H9 (cell line): Measurements from ENCODE around the gene ARHGAP10. TPM values are rescaled to one million over a fixed set of nuclear protein-coding genes. Genes with fewer than 3 reads are reported as not detected.

Experiments
- DNase-seq: peaks from one replicate; pipeline ENCODE4 v3.0.0-alpha.2; 2017
- H2AFZ ChIP-seq: one replicate; pipeline ENCODE4 v1.6.1; 2013; ENCODE audit warnings: mild to moderate bottlenecking, low read length, control low read depth, moderate library complexity
- H2AK5ac ChIP-seq: 2 replicates; pipeline ENCODE4 v1.6.1; 2013; ENCODE audit warnings: low read length, control low read depth, mixed read lengths; ENCODE audit not compliant: insufficient read length
- H2BK120ac ChIP-seq: one replicate; pipeline ENCODE4 v1.6.1; 2013; ENCODE audit warnings: low read depth, mild to moderate bottlenecking, low read length, control low read depth, inconsistent platforms; ENCODE audit not compliant: poor library complexity, severe bottlenecking
- H2BK12ac ChIP-seq: 2 replicates; pipeline ENCODE4 v1.6.1; 2013; ENCODE audit warnings: low read length, control low read depth, mixed read lengths, low read depth; ENCODE audit not compliant: insufficient read length
- H2BK15ac ChIP-seq: 2 replicates; pipeline ENCODE4 v1.6.1; 2013; ENCODE audit warnings: low read depth, low read length, control low read depth
- H2BK20ac ChIP-seq: one replicate; pipeline ENCODE4 v1.6.1; 2013; ENCODE audit warnings: low read depth, mild to moderate bottlenecking, low read length, control low read depth, inconsistent platforms; ENCODE audit not compliant: poor library complexity, severe bottlenecking
- H2BK5ac ChIP-seq: 2 replicates; pipeline ENCODE4 v1.6.1; 2013; ENCODE audit warnings: low read length, control low read depth, mixed read lengths; ENCODE audit not compliant: insufficient read length
- H3K14ac ChIP-seq: 2 replicates; pipeline ENCODE4 v1.6.1; 2013; ENCODE audit warnings: low read length, control low read depth; ENCODE audit not compliant: insufficient read depth
- H3K18ac ChIP-seq: 2 replicates; pipeline ENCODE4 v1.6.1; 2013; ENCODE audit warnings: low read depth, mild to moderate bottlenecking, mixed read lengths, low read length, control low read depth; ENCODE audit not compliant: insufficient read length
- H3K23ac ChIP-seq: 2 replicates; pipeline ENCODE4 v1.6.1; 2013; ENCODE audit warnings: low read length, control low read depth, mixed read lengths, low read depth; ENCODE audit not compliant: insufficient read length
- H3K23me2 ChIP-seq: 2 replicates; pipeline ENCODE4 v1.6.1; 2013; ENCODE audit warnings: low read depth, mild to moderate bottlenecking, mixed read lengths, low read length, control low read depth; ENCODE audit not compliant: insufficient read length, poor library complexity, severe bottlenecking
- H3K27ac ChIP-seq: 2 replicates; pipeline ENCODE4 v1.5.1; 2013; ENCODE audit warnings: low read length, control low read depth, mixed read lengths, low read depth; ENCODE audit not compliant: insufficient read length
- H3K27me3 ChIP-seq: 2 replicates; pipeline ENCODE4 v1.6.1; 2013; ENCODE audit warnings: low read length, control low read depth, inconsistent platforms; ENCODE audit not compliant: insufficient read depth
- H3K4ac ChIP-seq: 2 replicates; pipeline ENCODE4 v1.6.1; 2013; ENCODE audit warnings: low read depth, mild to moderate bottlenecking, control low read depth, inconsistent platforms, low read length, moderate library complexity
- H3K4me1 ChIP-seq: 2 replicates; pipeline ENCODE4 v1.6.1; 2013; ENCODE audit warnings: low read length, control low read depth, inconsistent platforms; ENCODE audit not compliant: insufficient read depth
- H3K4me2 ChIP-seq: 2 replicates; pipeline ENCODE4 v1.6.1; 2013; ENCODE audit warnings: low read length, control low read depth, mixed read lengths; ENCODE audit not compliant: insufficient read length, insufficient read depth
- H3K56ac ChIP-seq: 2 replicates; pipeline ENCODE4 v1.6.1; 2013; ENCODE audit warnings: low read depth, mild to moderate bottlenecking, mixed read lengths, low read length, control low read depth; ENCODE audit not compliant: insufficient read length
- H3K79me1 ChIP-seq: 2 replicates; pipeline ENCODE4 v1.6.1; 2013; ENCODE audit warnings: low read depth, mild to moderate bottlenecking, moderate library complexity, low read length, control low read depth, inconsistent platforms; ENCODE audit not compliant: insufficient read depth, poor library complexity, severe bottlenecking
- H3K79me2 ChIP-seq: 2 replicates; pipeline ENCODE4 v1.6.1; 2013; ENCODE audit warnings: low read length, control low read depth, inconsistent platforms; ENCODE audit not compliant: insufficient read depth
- H3K9ac ChIP-seq: 2 replicates; pipeline ENCODE4 v1.6.1; 2013; ENCODE audit warnings: low read length, control low read depth, mixed read lengths; ENCODE audit not compliant: insufficient read length; ENCODE audit errors: extremely low read depth
- H3K9me3 ChIP-seq: one replicate; pipeline ENCODE4 v1.6.1; 2013; ENCODE audit warnings: low read depth, low read length, inconsistent platforms; ENCODE audit not compliant: control insufficient read depth
- H3T11ph ChIP-seq: one replicate; pipeline ENCODE4 v1.6.1; 2013; ENCODE audit warnings: mild to moderate bottlenecking, low read length, control low read depth, inconsistent platforms
- H4K20me1 ChIP-seq: one replicate; pipeline ENCODE4 v1.6.1; 2013; ENCODE audit not compliant: control insufficient read depth, insufficient read length, insufficient read depth
- H4K5ac ChIP-seq: 2 replicates; pipeline ENCODE4 v1.6.1; 2013; ENCODE audit warnings: low read depth, mild to moderate bottlenecking, mixed read lengths, low read length, control low read depth; ENCODE audit not compliant: insufficient read length
- H4K8ac ChIP-seq: replicated peaks from 2 replicates; pipeline ENCODE4 v1.6.1; 2013; ENCODE audit warnings: low read length, control low read depth, mixed read lengths, low read depth; ENCODE audit not compliant: insufficient read length
- H4K91ac ChIP-seq: 2 replicates; pipeline ENCODE4 v1.6.1; 2013; ENCODE audit warnings: low read depth, mild to moderate bottlenecking, moderate library complexity, mixed read lengths, low read length, control low read depth; ENCODE audit not compliant: insufficient read length
- H3K27ac Mint-ChIP-seq, 3 experiments: 2 replicates in 2 of 3; 3 replicates in 1 of 3; pipeline ENCODE4 v1.8.0; 2020 to 2021; ENCODE audit warnings: mixed read lengths in 3 of 3, mild to moderate bottlenecking in 1 of 3, moderate library complexity in 1 of 3
- H3K27me3 Mint-ChIP-seq: 2 replicates; pipeline ENCODE4 v1.8.0; 2021; ENCODE audit warnings: low read depth, mild to moderate bottlenecking, moderate library complexity, mixed read lengths
- H3K36me3 Mint-ChIP-seq, 3 experiments: 2 replicates in 2 of 3; 3 replicates in 1 of 3; pipeline ENCODE4 v1.8.0; 2020 to 2021; ENCODE audit warnings: low read depth in 3 of 3, mixed read lengths in 3 of 3; ENCODE audit not compliant: insufficient read depth in 1 of 3
- H3K4me1 Mint-ChIP-seq, 2 experiments: 2 replicates each; pipeline ENCODE4 v1.8.0; 2020; ENCODE audit warnings: mixed read lengths in 2 of 2
- H3K4me3 Mint-ChIP-seq, 2 experiments: 2 replicates in 1 of 2; 3 replicates in 1 of 2; pipeline ENCODE4 v1.8.0; 2020 to 2021; ENCODE audit warnings: mild to moderate bottlenecking in 2 of 2, mixed read lengths in 2 of 2, moderate library complexity in 1 of 2
- H3K9me3 Mint-ChIP-seq, 2 experiments: 2 replicates in 1 of 2; 3 replicates in 1 of 2; pipeline ENCODE4 v1.8.0; 2020; ENCODE audit warnings: mild to moderate bottlenecking in 2 of 2, mixed read lengths in 2 of 2, moderate library complexity in 1 of 2
- CTCF ChIP-seq: fragments of 200-600 bp; sonication (generic); conservative IDR thresholded peaks from 3 replicates; pipeline ENCODE4 v1.8.0; 2021; ENCODE audit warnings: antibody characterized with exemption, mild to moderate bottlenecking
- WGBS: extraction: QIAGEN DNeasy Blood & Tissue Kit; methylation state at CpG from one replicate; pipeline ENCODE4 v1.1.7; 2013; ENCODE audit warnings: missing lambda C conversion rate, low lambda C conversion rate, mixed read lengths; ENCODE audit not compliant: insufficient read length; ENCODE audit errors: extremely low coverage; 5-methylcytosine and 5-hydroxymethylcytosine counted together
- total RNA-seq: library from RNA; stranded (reverse); gene quantifications from 2 replicates; pipeline ENCODE4 v1.2.1, GENCODE V29; 2021

Gene ARHGAP10
- total RNA-seq, 1 experiment from 2014 or later, result 7.8 TPM

GRCh38 chr4:148022975-148023374, 291.1 kb downstream of the ARHGAP10 start:
- Histone ChIP-seq H3K4me1 (no peaks in the 10 kb centered on the region), H4K5ac (no peak overlapping the region), H3K14ac (no peak overlapping the region), H2BK20ac (no peak overlapping the region), H3K4ac (no peak overlapping the region), H3T11ph (no peak overlapping the region), H2AK5ac (no peak overlapping the region), H4K91ac (no peak overlapping the region), H4K20me1 (no peaks in the 10 kb centered on the region), H3K56ac (no peak overlapping the region), H3K27me3 (no peaks in the 10 kb centered on the region), H3K4me2 (no peak overlapping the region), H2BK12ac (no peak overlapping the region), H2BK120ac (no peak overlapping the region), H3K79me2 (no peaks in the 10 kb centered on the region), H3K23ac (no peak overlapping the region), H3K9me3 (no peaks in the 10 kb centered on the region), H3K18ac (no peak overlapping the region), H3K27ac (no peak overlapping the region), H2BK5ac (no peak overlapping the region), H3K79me1 (no peaks in the 10 kb centered on the region), H4K8ac (no peak overlapping the region), H2BK15ac (no peak overlapping the region), H3K9ac (no peak overlapping the region), H3K23me2 (no peaks in the 10 kb centered on the region), H2AFZ (no peak overlapping the region)
- no peak for TF ChIP-seq CTCF
- Mint-ChIP-seq H3K4me3 (no peak overlapping the region), H3K9me3 (no peaks in the 10 kb centered on the region; a peak in 1 of 5 replicates), H3K36me3 (no peaks in the 10 kb centered on the region; a peak in 1 of 7 replicates), H3K27me3 (no peaks in the 10 kb centered on the region), H3K27ac (peak overlapping the region in 2 of 3 experiments; percentile 11 to 17; a peak in 2 of 7 replicates), H3K4me1 (peaks cover 18 to 22% of the 10 kb centered on the region in 2 experiments)
- WGBS, result no CpG with 5 or more reads among the region's 6 CpGs
- no peak for DNase-seq
